KOPT-K1 (cell line): ENCODE measurements around the gene ZNF660.
"Not testable (repeated sequence)": the region's sequence is repeated elsewhere in the genome, so short reads cannot be mapped to it uniquely, and the experiment has no call there.

Experiments
- H3K27ac ChIP-seq: fragments of 200-600 bp; sonication (generic); 2 replicates; pipeline ENCODE4 v1.5.1; 2016; ENCODE audit warnings: antibody characterized with exemption, mild to moderate bottlenecking, low read depth, low read length; ENCODE audit not compliant: poor library complexity, severe bottlenecking
- H3K36me3 ChIP-seq: fragments of 200-600 bp; sonication (generic); 2 replicates; pipeline ENCODE4 v1.5.1; 2017; ENCODE audit warnings: antibody characterized with exemption, mild to moderate bottlenecking, low read length, moderate library complexity; ENCODE audit not compliant: insufficient read depth
- H3K9me3 ChIP-seq: fragments of 200-600 bp; sonication (generic); 2 replicates; pipeline ENCODE4 v1.5.1; 2017; ENCODE audit warnings: antibody characterized with exemption, low read length, mild to moderate bottlenecking; ENCODE audit not compliant: insufficient read depth, poor library complexity, severe bottlenecking

The ZNF660 gene

GRCh38 chr3:44579749-44580148, 5.0 kb upstream of the ZNF660 start:
- peaks cover 35% of the 10 kb centered on the region for H3K9me3 ChIP-seq
- not testable (repeated sequence) for H3K27ac ChIP-seq, H3K36me3 ChIP-seq

- not testable (repeated sequence) for H3K36me3 ChIP-seq, H3K27ac ChIP-seq
- peaks cover 35% of the 10 kb centered on the region for H3K9me3 ChIP-seq
These were observed 3.8 kb upstream of the ZNF660 start for GRCh38 chr3:44580971-44581370.

GRCh38 chr3:44596621-44597020, 11.9 kb downstream of the ZNF660 start:
- Histone ChIP-seq H3K36me3 (no peaks in the 10 kb centered on the region), H3K9me3 (peaks cover 29% of the 10 kb centered on the region), H3K27ac (no peak overlapping the region)

GRCh38 chr3:44601749-44602148, 17.0 kb downstream of the ZNF660 start:
- Histone ChIP-seq H3K27ac (no peak overlapping the region), H3K9me3 (no peaks in the 10 kb centered on the region), H3K36me3 (no peaks in the 10 kb centered on the region)

- Histone ChIP-seq H3K36me3 (no peaks in the 10 kb centered on the region), H3K27ac (no peak overlapping the region), H3K9me3 (no peaks in the 10 kb centered on the region)
These were observed 27.9 kb downstream of the ZNF660 start for GRCh38 chr3:44612678-44613077.

- no peaks in the 10 kb centered on the region for H3K9me3 ChIP-seq
- H3K36me3 ChIP-seq: peaks cover 20% of the 10 kb centered on the region
- peak within 1 kb of the TSS; percentile 76 for H3K27ac ChIP-seq
These were observed 40.2 kb downstream of the ZNF660 start, which contains the start of gene ZNF197 for GRCh38 chr3:44624749-44625480. Gene ZNF197 (plus strand): TSS chr3:44625036. CDS start chr3:44629155, 4,119 bp downstream.

- H3K36me3 ChIP-seq: peaks cover 58% of the 10 kb centered on the region
- no peak overlapping the region for H3K27ac ChIP-seq
- H3K9me3 ChIP-seq: no peaks in the 10 kb centered on the region
These were observed 44.0 kb downstream of the ZNF660 start for GRCh38 chr3:44628716-44629115.

GRCh38 chr3:44632193-44632592, 47.4 kb downstream of the ZNF660 start:
- peaks cover 93% of the 10 kb centered on the region for H3K36me3 ChIP-seq
- H3K9me3 ChIP-seq: peaks cover 20% of the 10 kb centered on the region
- H3K27ac ChIP-seq: no peak overlapping the region

GRCh38 chr3:44642337-44642736, 57.6 kb downstream of the ZNF660 start:
- Histone ChIP-seq H3K27ac (no peak overlapping the region), H3K36me3 (peaks cover 81% of the 10 kb centered on the region), H3K9me3 (peaks cover 98% of the 10 kb centered on the region)

GRCh38 chr3:44643024-44643423, 58.3 kb downstream of the ZNF660 start:
- H3K9me3 ChIP-seq: peaks cover 92% of the 10 kb centered on the region
- no peak overlapping the region for H3K27ac ChIP-seq
- H3K36me3 ChIP-seq: peaks cover 77% of the 10 kb centered on the region

- peaks cover 45% of the 10 kb centered on the region for H3K9me3 ChIP-seq
- peaks cover 30% of the 10 kb centered on the region for H3K36me3 ChIP-seq
- no peak overlapping the region for H3K27ac ChIP-seq
These were observed 63.0 kb downstream of the ZNF660 start for GRCh38 chr3:44647771-44648170.

- H3K36me3 ChIP-seq: peaks cover 21% of the 10 kb centered on the region
- H3K9me3 ChIP-seq: peaks cover 36% of the 10 kb centered on the region
- H3K27ac ChIP-seq: no peak within 1 kb of the TSS
These were observed 63.9 kb downstream of the ZNF660 start, which contains the start of gene ZNF35 for GRCh38 chr3:44648564-44649229. Gene ZNF35 (plus strand): TSS chr3:44648732. CDS start chr3:44651068, 2,336 bp downstream.
